Activated naive CD4-positive, alpha-beta T cell treated with anti-CD3 and anti-CD28 coated beads, Interleukin-2, amount 50 U/mL, for 72 hours (primary cell): ENCODE results near the gene PHYHIPL. TPM values are rescaled to one million over a fixed set of nuclear protein-coding genes. Genes with fewer than 3 reads are reported as not detected.

Experiments
- ATAC-seq, 2 donors: fragments of 150-1000 bp; cut with Tn5 transposase; 2 replicates each; pipeline ENCODE4 v1.10.0; 2021; ENCODE audit warnings: mild to moderate bottlenecking in 2 of 2, moderate library complexity in 2 of 2
- DNase-seq, 2 donors: peaks; one replicate each; pipeline ENCODE4 v3.0.0; 2021 to 2022; ENCODE audit warnings: low spot score in 2 of 2
- H3K27ac Mint-ChIP-seq, 2 donors: one replicate each; pipeline ENCODE4 v1.8.0; 2022; ENCODE audit warnings: mild to moderate bottlenecking in 2 of 2, mixed read lengths in 2 of 2
- H3K36me3 Mint-ChIP-seq, 2 donors: one replicate each; pipeline ENCODE4 v1.8.0; 2022; ENCODE audit warnings: mixed read lengths in 2 of 2
- H3K9me3 Mint-ChIP-seq, 2 donors: one replicate each; pipeline ENCODE4 v1.8.0; 2022; ENCODE audit warnings: mixed read lengths in 2 of 2
- total RNA-seq, 2 donors: library from RNA; stranded (reverse); gene quantifications; one replicate each; pipeline ENCODE4 v1.2.3, GENCODE V29; 2022

PHYHIPL gene
- total RNA-seq, 2 donors from 2014 or later: not detected

- Mint-ChIP-seq H3K36me3 (no peaks in the 10 kb centered on the region), H3K27ac (no peak overlapping the region), H3K9me3 (peaks cover 0 to 3% of the 10 kb centered on the region in 2 donors)
- no peak for ATAC-seq
- no peak for DNase-seq
Measured at GRCh38 chr10:59269651-59270050, 93.2 kb downstream of the PHYHIPL start.

GRCh38 chr10:59270492-59270891 is 94.0 kb downstream of the PHYHIPL start:
- no peaks in the 10 kb centered on the region for H3K36me3 Mint-ChIP-seq
- no peak for ATAC-seq
- H3K9me3 Mint-ChIP-seq: peaks cover 0 to 3% of the 10 kb centered on the region in 2 donors
- no peak for DNase-seq
- no peak overlapping the region for H3K27ac Mint-ChIP-seq

GRCh38 chr10:59271160-59271559 is 94.7 kb downstream of the PHYHIPL start:
- Mint-ChIP-seq H3K27ac (no peak overlapping the region), H3K9me3 (peaks cover 0 to under 1% of the 10 kb centered on the region in 2 donors), H3K36me3 (no peaks in the 10 kb centered on the region)
- ATAC-seq (no peak), DNase-seq (no peak)

GRCh38 chr10:59272061-59272460 is 95.6 kb downstream of the PHYHIPL start:
- Mint-ChIP-seq H3K36me3 (no peaks in the 10 kb centered on the region), H3K9me3 (no peaks in the 10 kb centered on the region), H3K27ac (no peak overlapping the region)
- DNase-seq: no peak
- ATAC-seq: no peak

GRCh38 chr10:59273445-59273844 is 97.0 kb downstream of the PHYHIPL start:
- ATAC-seq (no peak), DNase-seq (no peak)
- H3K36me3 Mint-ChIP-seq: no peaks in the 10 kb centered on the region
- no peaks in the 10 kb centered on the region for H3K9me3 Mint-ChIP-seq
- no peak overlapping the region for H3K27ac Mint-ChIP-seq

GRCh38 chr10:59276133-59276532 is 99.7 kb downstream of the PHYHIPL start:
- no peaks in the 10 kb centered on the region for H3K9me3 Mint-ChIP-seq
- ATAC-seq: no peak
- no peaks in the 10 kb centered on the region for H3K36me3 Mint-ChIP-seq
- H3K27ac Mint-ChIP-seq: no peak overlapping the region
- no peak for DNase-seq

GRCh38 chr10:59276919-59277318 is 100.5 kb downstream of the PHYHIPL start:
- no peak for ATAC-seq
- Mint-ChIP-seq H3K36me3 (no peaks in the 10 kb centered on the region), H3K27ac (no peak overlapping the region), H3K9me3 (no peaks in the 10 kb centered on the region)
- no peak for DNase-seq

- DNase-seq: no peak
- Mint-ChIP-seq H3K36me3 (no peaks in the 10 kb centered on the region), H3K27ac (no peak overlapping the region), H3K9me3 (no peaks in the 10 kb centered on the region)
- ATAC-seq: no peak
Measured at GRCh38 chr10:59279476-59279875, 103.0 kb downstream of the PHYHIPL start.

GRCh38 chr10:59279991-59280505 is 103.6 kb downstream of the PHYHIPL start:
- no peak for ATAC-seq
- Mint-ChIP-seq H3K9me3 (no peaks in the 10 kb centered on the region), H3K36me3 (no peaks in the 10 kb centered on the region), H3K27ac (no peak overlapping the region)
- DNase-seq: no peak

- ATAC-seq (no peak), DNase-seq (no peak)
- H3K36me3 Mint-ChIP-seq: no peaks in the 10 kb centered on the region
- no peaks in the 10 kb centered on the region for H3K9me3 Mint-ChIP-seq
- no peak overlapping the region for H3K27ac Mint-ChIP-seq
Measured at GRCh38 chr10:59281861-59282260, 105.4 kb downstream of the PHYHIPL start.

GRCh38 chr10:59283456-59284091 is 107.1 kb downstream of the PHYHIPL start:
- no peaks in the 10 kb centered on the region for H3K36me3 Mint-ChIP-seq
- H3K27ac Mint-ChIP-seq: no peak overlapping the region
- DNase-seq (no peak), ATAC-seq (no peak)
- H3K9me3 Mint-ChIP-seq: no peaks in the 10 kb centered on the region

GRCh38 chr10:59284118-59284975 is 107.9 kb downstream of the PHYHIPL start:
- Mint-ChIP-seq H3K36me3 (no peaks in the 10 kb centered on the region), H3K27ac (no peak overlapping the region), H3K9me3 (no peaks in the 10 kb centered on the region)
- ATAC-seq (no peak), DNase-seq (no peak)

- no peaks in the 10 kb centered on the region for H3K9me3 Mint-ChIP-seq
- no peaks in the 10 kb centered on the region for H3K36me3 Mint-ChIP-seq
- ATAC-seq (no peak), DNase-seq (no peak)
- H3K27ac Mint-ChIP-seq: no peak overlapping the region
Measured at GRCh38 chr10:59285073-59285472, 108.6 kb downstream of the PHYHIPL start.

GRCh38 chr10:59285848-59286247 is 109.4 kb downstream of the PHYHIPL start:
- ATAC-seq (no peak), DNase-seq (no peak)
- Mint-ChIP-seq H3K36me3 (no peaks in the 10 kb centered on the region), H3K9me3 (peaks cover 0 to 3% of the 10 kb centered on the region in 2 donors), H3K27ac (no peak overlapping the region)

- ATAC-seq (no peak), DNase-seq (no peak)
- H3K9me3 Mint-ChIP-seq: peaks cover 0 to 3% of the 10 kb centered on the region in 2 donors
- H3K36me3 Mint-ChIP-seq: no peaks in the 10 kb centered on the region
- no peak overlapping the region for H3K27ac Mint-ChIP-seq
Measured at GRCh38 chr10:59287587-59288255, 111.3 kb downstream of the PHYHIPL start.

GRCh38 chr10:59289853-59290252 is 113.4 kb downstream of the PHYHIPL start:
- Mint-ChIP-seq H3K9me3 (peaks cover 0 to 3% of the 10 kb centered on the region in 2 donors), H3K27ac (no peak overlapping the region), H3K36me3 (no peaks in the 10 kb centered on the region)
- ATAC-seq (no peak), DNase-seq (no peak)

- peaks cover 0 to 3% of the 10 kb centered on the region in 2 donors for H3K9me3 Mint-ChIP-seq
- no peaks in the 10 kb centered on the region for H3K36me3 Mint-ChIP-seq
- DNase-seq (no peak), ATAC-seq (no peak)
- no peak overlapping the region for H3K27ac Mint-ChIP-seq
Measured at GRCh38 chr10:59290448-59290847, 114.0 kb downstream of the PHYHIPL start.
